ENCODE measurements around the gene GET3.

DNA sequence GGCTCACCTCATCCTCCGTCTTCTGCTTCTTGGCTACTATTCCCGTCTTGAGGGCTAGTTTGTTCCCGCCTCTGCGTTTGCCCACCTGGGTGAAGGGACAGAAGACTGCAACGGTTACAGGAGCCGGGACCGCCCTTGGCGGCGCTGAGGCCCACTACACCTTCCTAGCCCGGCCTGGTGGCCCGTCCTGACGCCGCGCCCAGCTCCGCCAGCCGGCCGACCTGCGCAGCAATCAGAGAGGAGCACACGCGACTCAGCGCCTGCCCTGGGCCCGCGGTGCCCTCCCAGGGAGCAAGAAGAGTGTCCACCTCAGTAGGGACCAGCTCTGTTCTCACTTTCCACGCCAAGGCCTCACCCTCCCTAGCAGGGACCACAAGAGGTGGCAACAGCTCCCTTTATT lies 6.0 kb upstream of the GET3 start:
- TF ChIP-seq, protein P1, sequence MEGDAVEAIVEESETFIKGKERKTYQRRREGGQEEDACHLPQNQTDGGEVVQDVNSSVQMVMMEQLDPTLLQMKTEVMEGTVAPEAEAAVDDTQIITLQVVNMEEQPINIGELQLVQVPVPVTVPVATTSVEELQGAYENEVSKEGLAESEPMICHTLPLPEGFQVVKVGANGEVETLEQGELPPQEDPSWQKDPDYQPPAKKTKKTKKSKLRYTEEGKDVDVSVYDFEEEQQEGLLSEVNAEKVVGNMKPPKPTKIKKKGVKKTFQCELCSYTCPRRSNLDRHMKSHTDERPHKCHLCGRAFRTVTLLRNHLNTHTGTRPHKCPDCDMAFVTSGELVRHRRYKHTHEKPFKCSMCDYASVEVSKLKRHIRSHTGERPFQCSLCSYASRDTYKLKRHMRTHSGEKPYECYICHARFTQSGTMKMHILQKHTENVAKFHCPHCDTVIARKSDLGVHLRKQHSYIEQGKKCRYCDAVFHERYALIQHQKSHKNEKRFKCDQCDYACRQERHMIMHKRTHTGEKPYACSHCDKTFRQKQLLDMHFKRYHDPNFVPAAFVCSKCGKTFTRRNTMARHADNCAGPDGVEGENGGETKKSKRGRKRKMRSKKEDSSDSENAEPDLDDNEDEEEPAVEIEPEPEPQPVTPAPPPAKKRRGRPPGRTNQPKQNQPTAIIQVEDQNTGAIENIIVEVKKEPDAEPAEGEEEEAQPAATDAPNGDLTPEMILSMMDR (IDR thresholded peaks at IDR 0.05), result no peak
- TF ChIP-seq EZH2 (IDR thresholded peaks at IDR 0.05; ENCODE audit: borderline replicate concordance, insufficient read depth, low read depth, low read length, poor library complexity, severe bottlenecking), result no peak
